ENCODE measurements around the gene NAGLU.
"Not testable (repeated sequence)": the region's sequence is repeated elsewhere in the genome, so short reads cannot be mapped to it uniquely, and the experiment has no call there.

The NAGLU gene

DNA sequence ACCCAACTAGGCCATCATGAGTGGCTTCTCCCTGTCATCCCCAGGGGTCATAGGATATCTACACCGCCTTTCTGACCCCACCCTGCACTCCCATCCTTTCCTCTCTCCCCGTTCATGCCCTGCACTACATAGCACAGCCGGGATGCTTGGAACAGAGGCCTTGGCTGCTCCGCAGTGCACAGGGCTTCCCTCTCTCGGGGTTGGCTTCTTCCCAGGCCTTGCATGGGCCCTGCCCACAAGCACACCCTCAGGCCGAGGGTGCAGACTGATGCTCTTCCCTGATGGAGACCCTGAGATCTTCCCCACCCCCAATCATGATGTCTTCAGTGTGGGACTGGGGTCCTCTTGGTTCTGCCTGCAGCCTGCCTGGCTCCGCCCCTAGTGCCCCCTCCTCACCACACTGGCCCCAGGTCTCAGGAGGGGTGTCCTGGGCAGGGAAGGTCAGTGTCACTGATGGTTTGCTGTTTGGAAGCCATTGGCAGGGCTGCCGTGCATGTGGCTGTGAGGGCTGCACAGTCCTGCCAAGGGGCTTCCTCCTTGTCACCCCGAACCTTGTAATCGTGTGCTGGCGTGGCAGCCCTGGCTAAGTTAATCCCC lies 14.3 kb upstream of the NAGLU start:
- DNase-seq (ENCODE audit: low read depth): no peak

DNA sequence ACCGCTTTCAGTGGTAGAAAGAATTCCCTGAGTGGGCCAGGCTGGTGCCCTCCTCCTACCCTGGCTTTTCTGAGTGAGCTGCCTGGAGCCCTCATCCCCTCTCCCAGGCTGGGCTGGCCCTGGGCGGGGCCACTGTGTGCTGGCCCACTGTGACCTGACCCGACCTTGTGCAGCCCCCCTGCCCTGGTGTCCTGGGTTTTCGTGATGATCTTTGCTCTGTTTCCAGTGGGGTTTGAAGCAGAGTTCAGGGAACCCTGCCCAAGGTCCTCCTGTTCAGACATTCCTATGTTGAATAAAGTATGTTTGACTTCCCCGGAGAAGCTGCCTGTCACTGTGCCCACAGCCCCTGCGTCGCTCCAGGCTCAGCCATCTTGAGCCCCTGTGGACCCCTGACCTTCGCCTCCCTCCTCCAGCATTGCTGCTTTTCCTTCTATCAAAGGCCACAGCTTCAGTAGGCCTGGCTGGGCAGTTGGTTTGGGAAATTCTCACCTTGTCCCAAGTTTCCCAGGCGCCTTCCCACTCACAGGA lies 13.7 kb upstream of the NAGLU start:
- no peak for DNase-seq (ENCODE audit: low read depth)

DNA sequence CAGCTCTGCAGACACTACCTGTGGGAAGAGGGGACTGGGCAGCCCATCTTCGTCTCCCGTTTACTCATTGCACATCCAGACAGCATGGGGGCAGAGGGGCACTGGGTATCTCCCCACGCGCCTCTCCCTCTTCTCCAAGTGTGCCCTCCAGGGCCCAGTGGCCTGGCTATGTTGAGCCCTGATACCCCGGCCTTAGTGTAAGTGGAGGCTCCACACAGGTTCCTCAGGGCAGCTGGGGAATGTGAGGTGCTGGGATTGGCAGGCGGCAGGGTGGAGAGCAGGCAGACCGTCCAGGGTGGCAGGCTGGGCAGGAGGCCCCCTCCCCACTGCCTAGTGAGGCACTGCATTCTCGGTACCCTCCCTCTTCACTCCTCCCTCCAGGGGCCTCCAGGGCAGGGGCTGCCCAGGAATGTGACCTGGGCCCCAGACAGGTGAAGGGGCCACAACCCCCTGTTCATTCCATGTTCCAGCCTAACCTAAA lies 13.2 kb upstream of the NAGLU start:
- no peak for DNase-seq (ENCODE audit: low read depth)

DNA sequence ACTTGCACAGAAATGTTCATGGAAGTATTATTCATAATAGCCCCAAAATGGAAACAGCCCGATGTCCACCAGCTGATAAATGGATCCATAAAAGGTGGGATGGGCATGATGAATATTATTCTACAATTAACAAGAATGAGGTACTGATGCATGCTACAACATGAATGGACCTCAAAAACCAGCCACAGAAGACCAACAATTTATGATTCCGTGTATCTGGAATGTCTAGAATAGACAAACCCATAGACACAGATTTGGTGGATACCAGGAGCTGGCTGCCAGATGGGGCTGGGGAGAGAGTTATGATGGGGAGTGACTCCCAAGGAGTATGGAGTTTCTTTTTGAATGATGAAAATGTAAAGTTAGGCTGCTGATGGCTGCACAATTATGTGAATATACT lies 10.8 kb upstream of the NAGLU start:
- DNase-seq (ENCODE audit: low read depth): no peak

DNA sequence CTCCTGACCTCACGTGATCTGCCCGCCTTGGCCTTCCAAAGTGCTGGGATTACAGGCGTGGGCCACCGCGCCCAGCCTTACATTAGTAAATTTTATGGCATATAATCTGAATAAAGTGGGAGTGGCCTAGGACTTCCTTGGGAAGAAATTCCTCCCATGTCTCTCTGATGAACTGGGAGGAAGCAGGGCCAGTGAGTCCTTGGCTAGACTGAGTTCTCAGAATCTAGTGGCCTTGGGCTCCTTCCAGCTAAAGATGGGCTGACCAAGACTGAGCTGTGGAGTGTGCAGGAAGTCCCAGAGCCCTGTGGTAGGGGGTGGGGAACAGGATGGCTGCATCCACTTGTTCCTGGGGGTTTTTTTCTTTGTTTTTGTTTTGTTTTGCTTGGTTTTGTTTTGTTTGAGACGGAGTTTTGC lies 10.0 kb upstream of the NAGLU start:
- no peak for DNase-seq (ENCODE audit: low read depth)

DNA sequence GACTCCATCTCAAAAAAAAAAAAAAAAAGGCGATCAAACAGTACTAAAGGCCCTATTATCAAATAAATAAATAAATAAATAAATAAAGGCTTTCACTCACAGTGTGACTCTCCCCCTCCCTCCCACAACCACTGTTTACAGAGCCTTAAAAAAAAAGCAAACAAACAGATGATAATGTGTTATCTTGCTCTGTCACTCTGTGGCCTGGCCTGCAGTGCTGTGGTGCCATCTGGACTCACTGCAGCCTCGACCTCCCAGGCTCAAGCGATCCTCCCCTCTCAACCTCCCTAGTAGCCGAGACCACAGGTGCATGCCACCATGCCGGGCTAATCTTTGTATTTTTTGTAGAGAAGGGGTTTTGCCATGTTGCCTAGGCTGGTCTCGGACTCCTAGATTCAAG lies 8.1 kb upstream of the NAGLU start:
- no peak for DNase-seq (ENCODE audit: low read depth)

DNA sequence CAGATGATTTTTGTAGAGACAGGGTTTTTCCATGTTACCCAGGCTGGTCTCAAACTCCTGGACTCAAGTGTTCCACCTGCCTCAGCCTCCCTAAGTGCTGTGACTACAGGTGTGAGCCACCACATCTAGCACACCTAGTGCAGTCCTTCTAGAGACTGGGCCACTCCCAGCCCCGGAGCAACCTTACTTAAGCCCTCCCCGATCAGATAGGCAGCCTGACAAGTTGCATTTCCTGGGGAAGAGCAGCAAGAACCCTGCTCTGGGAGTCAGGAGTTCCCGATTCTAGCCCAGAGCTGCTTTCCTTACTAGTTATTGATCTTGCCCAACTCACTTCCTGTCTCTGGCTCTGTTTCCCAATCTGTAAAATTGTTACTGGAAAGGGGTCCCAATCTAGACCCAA lies 7.0 kb upstream of the NAGLU start:
- no peak for DNase-seq (ENCODE audit: low read depth)

DNA sequence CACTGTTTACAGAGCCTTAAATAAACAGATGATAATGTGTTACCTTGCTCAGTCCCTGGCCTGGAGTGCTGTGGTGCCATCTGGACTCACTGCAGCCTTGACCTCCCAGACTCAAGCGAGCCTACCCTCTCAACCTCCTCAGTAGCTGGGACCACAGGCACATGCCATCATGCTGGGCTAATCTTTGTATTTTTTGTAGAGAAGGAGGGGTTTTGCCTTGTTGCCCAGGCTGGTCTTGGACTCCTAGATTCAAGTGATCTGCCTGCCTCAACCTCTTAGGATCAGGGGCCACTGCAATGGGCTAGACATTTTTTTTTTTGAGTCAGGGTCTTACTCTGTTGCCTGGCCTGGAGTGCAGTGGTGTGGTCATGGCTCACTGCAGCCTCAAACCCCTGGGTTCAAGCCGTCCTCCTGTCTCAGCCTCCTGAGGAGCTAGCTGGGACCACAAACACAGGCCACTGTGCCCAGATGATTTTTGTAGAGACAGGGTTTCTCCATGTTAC lies 5.0 kb upstream of the NAGLU start:
- no peak for DNase-seq (ENCODE audit: low read depth)

DNA sequence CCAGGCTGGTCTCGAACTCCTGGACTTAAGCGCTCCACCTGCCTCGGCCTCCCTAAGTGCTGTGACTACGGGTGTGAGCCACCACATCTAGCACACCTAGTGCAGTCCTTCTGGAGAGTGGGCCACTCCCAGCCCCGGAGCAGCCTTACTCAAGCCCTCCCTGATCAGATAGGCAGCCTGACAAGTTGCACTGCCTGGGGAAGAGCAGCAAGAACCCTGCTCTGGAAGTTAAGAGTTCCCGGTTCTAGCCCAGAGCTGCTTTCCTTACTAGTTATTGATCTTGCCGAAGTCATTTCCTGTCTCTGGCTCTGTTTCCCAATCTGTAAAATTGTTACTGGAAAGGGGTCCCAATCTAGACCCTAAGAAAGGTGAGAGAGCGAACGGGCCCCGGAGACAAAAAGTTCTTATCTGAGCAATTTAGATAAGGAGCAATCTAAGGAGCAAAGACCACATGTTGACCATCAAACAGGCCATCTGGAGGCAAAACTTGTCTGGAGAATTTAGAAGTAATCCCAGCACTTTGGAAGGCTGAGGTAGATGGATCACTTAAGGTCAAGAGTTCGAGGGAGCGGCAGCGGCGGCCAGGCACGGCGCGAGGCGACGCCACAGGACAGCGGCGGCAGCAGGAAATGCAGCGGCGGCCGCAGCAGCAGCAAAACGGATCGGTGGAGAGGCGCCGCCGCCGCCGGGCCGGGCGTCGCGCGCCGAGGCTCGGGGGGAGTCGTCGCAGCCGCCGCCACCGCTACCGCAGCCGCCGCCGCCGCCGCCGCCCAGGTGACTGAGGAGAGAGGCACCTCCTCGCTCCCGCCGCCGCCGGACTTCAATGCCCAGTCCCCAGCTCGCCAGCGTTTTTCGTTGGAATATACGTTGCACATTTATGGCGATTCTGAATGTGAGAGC lies 4.3 kb upstream of the NAGLU start:
- DNase-seq (ENCODE audit: low read depth): no peak

DNA sequence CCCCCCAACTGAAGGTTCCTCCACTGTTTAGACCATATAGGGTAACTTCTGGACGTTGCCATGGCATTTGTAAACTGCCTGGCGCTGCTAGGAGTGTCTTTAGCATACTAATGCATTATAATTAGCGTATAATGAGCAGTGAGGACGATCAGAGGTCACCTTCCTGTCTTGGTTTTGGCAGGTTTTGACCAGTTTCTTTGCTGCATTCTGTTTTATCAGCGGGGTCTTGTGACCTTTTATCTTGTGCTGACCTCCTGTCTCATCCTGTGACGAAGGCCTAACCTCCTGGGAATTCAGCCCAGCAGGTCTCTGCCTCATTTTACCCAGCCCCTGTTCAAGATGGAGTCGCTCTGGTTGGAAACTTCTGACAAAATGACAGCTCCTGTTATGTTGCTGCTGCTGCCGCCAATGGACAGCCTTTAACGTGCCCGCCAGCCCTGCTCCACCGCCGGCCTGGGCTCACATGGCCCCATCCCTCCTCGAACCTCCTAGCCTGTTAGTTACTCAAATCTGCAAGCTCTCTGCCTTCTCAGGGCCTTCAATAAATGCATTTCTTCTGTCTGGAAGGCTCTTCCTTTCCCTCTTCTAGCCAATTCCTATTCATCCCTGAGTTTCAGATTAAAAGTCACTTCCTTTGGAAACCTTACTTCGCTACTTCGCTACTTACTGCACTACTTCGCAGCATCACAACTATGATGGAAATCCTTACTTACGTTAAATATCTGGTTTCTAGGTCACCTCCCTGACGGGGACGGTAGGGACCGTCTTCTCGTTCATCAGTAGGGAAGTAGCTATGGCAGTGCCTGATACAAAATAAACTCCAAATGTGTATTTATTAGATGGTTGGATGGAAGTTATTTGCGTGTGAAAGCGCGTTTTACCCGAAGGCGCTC lies 640 bp upstream of the NAGLU start:
- no peak for DNase-seq (ENCODE audit: low read depth)

DNA sequence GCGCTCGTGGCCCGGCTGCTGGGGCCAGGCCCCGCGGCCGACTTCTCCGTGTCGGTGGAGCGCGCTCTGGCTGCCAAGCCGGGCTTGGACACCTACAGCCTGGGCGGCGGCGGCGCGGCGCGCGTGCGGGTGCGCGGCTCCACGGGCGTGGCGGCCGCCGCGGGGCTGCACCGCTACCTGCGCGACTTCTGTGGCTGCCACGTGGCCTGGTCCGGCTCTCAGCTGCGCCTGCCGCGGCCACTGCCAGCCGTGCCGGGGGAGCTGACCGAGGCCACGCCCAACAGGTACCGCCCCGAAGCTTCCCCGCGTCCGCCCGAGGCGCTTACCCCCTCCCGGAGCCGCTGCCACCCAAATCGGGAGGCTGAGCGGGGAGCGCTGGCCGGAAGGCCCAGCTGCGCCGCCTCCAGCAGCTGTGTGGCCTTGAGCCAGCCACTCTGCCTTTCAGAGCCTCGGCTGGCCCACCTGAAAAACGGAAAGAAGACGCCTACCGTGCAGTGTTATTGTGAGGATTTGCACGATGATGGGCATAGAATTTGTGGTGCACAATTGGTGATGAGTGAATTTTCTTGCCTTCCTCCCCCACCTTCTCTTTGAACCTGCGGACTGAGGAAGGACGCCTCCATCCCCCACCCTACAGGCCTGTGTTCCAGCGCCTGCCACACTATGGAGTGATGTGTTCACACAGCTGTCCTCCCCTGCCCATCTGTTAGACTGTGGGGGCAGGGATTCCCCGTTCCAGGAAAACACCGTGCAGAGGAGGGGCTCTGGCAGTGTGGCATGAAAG lies 523 bp downstream of the NAGLU start:
- DNase-seq (ENCODE audit: low read depth): no peak

DNA sequence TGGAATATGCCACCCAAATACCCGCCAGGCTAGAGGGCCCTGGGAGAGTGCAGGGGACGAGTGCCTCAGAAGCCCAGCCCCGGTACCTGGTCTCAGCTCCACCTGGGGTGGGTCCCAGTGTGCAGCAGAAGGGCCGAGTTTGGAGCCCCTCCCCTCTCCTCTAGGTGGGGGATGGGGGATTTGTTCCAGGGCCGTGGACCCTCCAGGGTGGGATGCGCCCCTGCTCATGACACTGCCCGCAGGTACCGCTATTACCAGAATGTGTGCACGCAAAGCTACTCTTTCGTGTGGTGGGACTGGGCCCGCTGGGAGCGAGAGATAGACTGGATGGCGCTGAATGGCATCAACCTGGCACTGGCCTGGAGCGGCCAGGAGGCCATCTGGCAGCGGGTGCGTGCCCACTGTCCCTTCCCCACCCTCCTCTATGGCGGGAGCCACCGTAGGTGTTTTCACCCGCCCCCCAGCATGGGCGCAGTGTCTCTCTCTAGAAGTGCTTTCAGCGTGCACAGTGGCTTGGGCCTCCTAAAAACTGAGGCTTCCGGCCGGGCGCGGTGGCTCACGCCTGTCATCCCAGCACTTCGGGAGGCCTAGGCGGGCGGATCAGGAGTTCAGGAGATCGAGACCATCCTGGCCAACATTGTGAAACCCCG lies 1.2 kb downstream of the NAGLU start:
- no peak for DNase-seq (ENCODE audit: low read depth)

DNA sequence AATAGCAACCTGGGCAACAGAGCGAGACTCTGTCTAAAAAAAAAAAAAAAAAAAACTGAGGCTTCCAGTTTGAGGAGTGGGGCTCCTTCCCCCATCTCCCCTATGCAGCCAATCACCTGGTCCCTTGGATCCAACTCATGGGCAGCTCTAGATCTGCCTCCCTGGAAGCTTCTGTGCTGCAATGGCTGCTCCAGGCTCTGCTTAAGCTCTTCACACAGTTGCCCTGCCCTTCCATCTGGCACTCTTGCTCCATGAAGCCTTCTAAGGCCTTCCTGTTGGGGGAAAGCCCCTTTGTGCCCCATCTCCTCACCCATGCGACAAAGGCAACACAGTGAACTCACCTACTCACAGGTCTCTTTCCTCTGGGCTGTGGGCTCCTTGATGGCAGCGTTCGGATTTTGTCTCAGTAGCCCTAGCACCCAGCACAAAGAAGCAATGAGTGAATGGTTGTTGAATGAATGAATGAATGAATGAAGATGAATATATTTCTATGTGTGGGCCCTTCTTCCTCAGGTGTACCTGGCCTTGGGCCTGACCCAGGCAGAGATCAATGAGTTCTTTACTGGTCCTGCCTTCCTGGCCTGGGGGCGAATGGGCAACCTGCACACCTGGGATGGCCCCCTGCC lies 1.9 kb downstream of the NAGLU start:
- no peak for DNase-seq (ENCODE audit: low read depth)

DNA sequence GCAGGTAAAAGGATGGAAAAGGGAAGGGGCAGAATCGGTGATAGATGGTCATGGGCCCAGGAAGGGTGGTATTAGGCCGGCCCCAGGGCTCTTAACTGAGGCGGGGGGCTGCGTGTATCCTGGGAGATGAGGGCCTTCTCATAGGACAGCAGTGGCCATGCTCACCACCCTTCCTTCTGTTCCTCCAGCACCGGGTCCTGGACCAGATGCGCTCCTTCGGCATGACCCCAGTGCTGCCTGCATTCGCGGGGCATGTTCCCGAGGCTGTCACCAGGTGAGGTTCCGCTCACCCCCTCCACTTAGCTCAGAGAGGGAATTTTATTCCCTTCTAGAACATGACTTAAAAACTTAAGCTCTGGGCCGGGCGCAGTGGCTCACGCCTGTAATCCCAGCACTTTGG lies 2.4 kb downstream of the NAGLU start:
- DNase-seq (ENCODE audit: low read depth): no peak

DNA sequence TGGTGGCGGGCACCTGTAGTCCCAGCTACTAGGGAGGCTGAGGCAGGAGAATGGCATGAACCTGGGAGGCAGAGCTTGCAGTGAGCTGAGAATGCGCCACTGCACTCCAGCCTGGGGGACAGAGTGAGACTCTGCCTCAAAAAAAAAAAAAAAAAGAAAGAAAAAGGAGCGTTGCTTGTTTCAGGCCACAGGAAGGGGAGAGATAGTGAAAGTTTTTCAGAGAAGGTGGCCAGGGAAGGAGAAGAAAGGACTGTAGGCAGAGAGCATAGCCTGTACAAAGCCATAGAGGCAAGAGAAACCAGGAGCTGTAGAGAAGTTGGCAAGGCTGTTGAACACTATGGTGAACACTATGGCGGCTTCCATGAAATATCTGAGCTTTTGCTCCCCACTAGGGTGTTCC lies 4.5 kb downstream of the NAGLU start:
- not testable (repeated sequence) for DNase-seq (ENCODE audit: low read depth)

DNA sequence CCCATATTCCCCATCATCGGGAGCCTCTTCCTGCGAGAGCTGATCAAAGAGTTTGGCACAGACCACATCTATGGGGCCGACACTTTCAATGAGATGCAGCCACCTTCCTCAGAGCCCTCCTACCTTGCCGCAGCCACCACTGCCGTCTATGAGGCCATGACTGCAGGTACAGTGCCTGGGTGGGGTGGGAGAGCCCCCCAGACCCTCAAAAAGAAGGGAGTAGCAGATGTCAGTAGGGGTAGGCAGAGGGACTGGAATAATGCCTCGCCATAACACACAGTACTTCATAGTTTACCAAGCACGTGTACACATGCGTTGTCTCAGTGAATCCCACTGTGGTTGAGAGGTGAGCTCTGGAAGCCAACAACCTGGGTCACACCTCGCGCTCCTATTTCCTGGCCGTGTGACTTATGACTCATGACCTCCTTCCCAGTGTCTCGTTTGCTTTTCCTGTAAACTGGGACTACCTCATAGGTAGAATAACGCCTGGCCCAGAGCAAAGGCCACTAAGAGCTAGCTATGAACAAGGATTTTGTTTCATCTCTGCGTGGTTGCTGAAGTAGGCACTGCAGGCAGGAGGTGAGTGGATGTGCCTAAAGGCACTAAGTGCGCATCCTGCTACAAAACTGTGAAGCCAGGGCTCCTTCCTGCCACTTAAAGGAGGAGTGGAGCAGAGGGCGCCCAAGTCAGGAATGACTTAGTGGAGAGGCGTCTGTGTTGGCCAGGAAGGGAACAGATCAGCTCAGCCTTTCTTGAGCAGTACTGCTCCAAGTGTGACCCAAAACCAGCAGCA lies 5.2 kb downstream of the NAGLU start:
- DNase-seq (ENCODE audit: low read depth): no peak

DNA sequence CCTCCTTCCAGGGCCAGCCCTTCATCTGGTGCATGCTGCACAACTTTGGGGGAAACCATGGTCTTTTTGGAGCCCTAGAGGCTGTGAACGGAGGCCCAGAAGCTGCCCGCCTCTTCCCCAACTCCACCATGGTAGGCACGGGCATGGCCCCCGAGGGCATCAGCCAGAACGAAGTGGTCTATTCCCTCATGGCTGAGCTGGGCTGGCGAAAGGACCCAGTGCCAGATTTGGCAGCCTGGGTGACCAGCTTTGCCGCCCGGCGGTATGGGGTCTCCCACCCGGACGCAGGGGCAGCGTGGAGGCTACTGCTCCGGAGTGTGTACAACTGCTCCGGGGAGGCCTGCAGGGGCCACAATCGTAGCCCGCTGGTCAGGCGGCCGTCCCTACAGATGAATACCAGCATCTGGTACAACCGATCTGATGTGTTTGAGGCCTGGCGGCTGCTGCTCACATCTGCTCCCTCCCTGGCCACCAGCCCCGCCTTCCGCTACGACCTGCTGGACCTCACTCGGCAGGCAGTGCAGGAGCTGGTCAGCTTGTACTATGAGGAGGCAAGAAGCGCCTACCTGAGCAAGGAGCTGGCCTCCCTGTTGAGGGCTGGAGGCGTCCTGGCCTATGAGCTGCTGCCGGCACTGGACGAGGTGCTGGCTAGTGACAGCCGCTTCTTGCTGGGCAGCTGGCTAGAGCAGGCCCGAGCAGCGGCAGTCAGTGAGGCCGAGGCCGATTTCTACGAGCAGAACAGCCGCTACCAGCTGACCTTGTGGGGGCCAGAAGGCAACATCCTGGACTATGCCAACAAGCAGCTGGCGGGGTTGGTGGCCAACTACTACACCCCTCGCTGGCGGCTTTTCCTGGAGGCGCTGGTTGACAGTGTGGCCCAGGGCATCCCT lies 7.4 kb downstream of the NAGLU start:
- DNase-seq (ENCODE audit: low read depth): no peak

DNA sequence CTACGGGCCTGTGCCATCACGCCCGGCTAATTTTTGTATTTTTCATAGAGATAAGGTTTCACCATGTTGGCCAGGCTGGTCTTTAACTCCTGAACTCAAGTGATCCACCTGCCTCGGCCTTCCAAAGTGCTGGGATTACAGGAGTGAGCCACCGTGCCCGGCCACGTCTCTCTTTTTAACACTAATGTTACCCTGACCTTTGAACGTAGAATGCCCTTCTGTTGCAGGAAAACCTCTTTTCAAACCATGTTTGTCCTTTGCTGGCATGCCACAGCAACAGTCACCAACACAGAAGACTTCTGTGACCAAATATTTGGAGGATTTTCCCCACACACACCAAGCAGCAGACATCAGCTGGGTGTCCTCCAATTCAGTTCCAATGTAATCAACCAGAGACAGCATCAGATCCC lies 8.8 kb downstream of the NAGLU start:
- DNase-seq (ENCODE audit: low read depth): no peak

All from stromal cell of bone marrow (primary cell).